Measurements from ENCODE around the gene DNAH14.

- TF ChIP-seq CTCF (IDR thresholded peaks at IDR 0.05) (no peak), POLR2A (IDR thresholded peaks at IDR 0.05) (no peak)
Observed at GRCh38 chr1:225114354-225114990, 185.0 kb downstream of the DNAH14 start.

All from adrenal gland (tissue), 5 donors.